HT1080 (cell line): Measurements from ENCODE around the gene VSTM4. TPM values are rescaled to one million over a fixed set of nuclear protein-coding genes. Genes with fewer than 3 reads are reported as not detected.

Experiments used
- DNase-seq: peaks from one replicate; pipeline ENCODE4 v3.0.0-alpha.2; 2015; ENCODE audit warnings: low read depth
- total RNA-seq: library from RNA; depleted of rRNA; stranded (reverse); fragments of >200 nt; shearing (Covaris generic); gene quantifications from 2 replicates; pipeline ENCODE4 v1.2.3, GENCODE V29; 2014

Gene VSTM4
- total RNA-seq, 1 experiment from 2014 or later = 2.7 TPM

- DNase-seq = no peak
These were observed 2.2 kb upstream of the VSTM4 start for GRCh38 chr10:49117376-49118070.

- no peak for DNase-seq
These were observed 1.4 kb upstream of the VSTM4 start for GRCh38 chr10:49116509-49117375.

DNA sequence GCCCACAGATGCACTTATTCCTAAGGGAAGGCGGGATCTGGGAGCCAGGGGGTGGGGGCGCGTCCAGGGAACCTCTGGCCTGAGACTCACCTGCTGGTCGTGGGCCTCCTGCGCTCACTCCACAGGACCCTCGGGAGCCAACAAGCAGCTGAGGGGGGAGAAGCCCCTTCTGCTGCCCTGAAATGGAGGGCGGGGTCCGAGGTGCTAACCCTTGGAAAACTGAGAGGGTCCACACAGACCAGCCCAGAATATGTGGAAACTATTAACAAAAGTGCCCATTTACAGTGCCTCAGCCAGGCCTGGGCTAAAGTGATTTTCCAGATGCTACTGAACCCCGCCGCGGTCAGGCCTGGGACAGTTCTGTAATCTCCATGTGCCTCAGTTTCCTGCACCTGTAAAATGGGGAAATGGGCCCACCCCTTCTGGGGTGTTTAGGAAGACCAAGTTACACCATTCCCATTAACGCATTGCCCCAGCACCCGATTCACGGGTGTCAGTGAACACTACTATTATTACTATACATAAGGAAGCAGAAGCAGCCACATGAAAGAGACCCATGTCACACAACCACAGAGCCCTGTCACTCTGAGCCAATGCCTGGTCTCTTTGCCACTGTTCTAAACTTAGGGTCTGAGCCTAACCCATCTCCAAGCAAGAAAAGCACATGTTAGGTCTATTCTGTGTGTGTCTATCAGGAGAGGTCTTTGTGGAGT lies 630 bp upstream of the VSTM4 start:
- no peak for DNase-seq

DNA sequence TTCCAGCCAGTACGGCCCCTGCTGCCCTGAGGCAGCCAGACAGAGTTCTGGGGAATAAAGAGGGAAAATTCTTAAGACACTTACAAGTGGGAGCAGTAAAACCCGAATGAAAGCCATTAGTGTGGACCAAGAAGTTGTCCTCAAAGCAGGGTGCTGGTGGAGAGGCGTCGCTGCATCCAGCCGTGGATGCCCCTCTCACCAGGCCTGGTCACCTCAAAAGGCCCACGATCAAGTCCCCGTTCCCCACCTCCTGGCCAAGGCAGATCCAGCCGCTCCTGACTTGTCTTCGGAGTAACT lies 656 bp downstream of the VSTM4 start:
- no peak for DNase-seq

- DNase-seq = peak; percentile 31
These were observed 1.6 kb downstream of the VSTM4 start for GRCh38 chr10:49113741-49114141.

DNA sequence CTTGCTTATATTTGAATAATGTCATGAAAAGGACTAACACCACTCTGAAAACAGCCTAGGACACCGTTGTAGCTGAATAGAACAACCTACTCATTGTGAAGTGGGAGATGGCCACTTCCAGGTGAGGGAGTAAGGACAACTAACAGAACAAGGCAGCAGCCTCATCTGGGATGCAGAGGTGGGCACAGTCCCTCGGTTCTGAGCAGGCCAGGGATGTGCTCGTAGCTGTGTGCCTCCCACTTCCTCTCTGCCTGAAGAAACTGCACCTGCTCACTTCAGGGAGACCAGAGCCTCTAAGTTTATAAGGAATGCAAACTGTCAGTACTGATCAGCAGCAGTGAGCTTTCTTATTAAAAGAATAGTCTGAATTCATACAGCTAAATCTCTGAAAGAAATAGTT lies 2.5 kb downstream of the VSTM4 start:
- DNase-seq = no peak

DNA sequence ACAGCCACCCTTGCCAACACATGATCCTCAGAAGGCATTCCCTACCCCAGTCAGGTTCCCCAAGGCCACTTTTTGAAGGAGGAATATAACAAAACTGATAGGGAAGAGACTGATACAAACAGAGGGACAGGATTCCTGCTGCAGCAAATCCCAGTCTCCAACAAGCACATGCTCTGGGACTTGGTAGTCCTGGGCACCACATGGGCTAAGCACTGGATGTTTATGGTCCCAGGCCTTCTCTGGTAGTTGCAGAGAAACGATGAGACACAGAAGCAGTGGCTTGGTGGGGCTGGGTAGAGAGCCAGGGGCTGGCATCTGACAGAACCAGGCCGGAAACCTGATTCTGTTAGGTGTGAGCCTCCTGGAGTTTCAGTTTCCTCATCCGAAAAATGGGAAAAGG lies 3.2 kb downstream of the VSTM4 start:
- DNase-seq = no peak

- DNase-seq = no peak
These were observed 4.0 kb downstream of the VSTM4 start for GRCh38 chr10:49111320-49111698.

DNA sequence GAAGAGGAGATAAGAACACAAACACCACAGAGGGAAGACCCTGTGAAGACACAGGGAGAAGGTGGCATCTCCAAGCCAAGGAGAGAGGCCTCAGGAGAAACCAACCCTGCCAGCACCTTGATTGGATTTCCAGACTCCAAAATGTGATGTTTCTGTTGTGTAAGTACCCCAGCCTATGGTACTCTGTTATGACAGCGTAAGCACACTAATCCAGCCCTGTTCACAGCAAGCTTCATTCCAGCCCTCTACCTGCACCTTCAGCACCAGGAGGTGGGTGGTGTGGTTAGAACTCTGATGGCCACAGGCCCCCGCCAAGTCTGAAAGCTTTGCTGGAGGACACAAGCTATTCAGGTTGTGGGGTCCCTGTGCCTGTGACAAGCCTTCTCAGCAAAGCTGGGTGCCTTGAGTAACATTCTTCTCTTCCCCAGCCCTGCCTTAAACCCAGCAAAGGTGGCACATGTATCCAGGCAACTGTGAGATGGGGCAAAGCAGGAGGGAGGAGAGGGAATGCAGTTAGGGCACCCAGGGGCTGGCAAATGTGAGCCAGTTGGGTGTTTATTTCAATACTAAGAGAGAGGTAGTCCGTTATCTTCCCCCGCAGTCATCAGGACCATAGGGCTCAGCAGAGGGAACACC lies 4.5 kb downstream of the VSTM4 start:
- no peak for DNase-seq

DNA sequence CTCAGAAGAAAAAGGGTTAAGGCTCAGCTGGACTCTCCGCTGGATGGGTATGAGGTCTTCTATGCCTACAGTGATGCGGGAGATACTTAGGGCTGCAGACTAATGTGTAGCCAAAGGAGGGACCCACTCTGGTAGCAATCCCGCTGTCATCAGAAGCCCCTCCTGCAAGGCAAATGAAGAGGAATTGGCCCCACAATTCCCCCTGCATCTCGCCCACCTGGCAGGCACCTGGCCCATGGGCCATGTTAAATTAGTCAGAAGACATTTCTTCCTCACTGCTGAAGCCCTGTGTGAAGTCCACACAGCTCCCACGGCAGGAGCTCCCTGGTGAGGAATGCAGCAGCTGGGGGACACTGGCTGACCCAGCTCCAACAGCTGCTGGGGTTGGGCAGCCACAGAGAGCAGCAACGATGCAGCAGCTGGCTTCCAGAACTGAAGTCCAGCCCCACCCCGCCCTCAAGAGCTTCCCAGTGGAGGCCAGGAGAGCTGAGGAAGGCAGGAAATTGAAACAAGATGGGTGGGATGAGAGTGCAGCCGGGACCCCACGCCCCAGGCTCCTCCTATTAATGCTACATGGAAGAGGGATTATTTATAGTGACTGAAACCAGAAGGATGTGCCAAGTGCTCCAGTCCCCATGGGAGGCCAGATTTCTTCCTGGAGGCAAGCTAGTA lies 5.5 kb downstream of the VSTM4 start:
- DNase-seq = no peak

GRCh38 chr10:49108656-49109055 lies 6.7 kb downstream of the VSTM4 start:
- DNase-seq = no peak

DNA sequence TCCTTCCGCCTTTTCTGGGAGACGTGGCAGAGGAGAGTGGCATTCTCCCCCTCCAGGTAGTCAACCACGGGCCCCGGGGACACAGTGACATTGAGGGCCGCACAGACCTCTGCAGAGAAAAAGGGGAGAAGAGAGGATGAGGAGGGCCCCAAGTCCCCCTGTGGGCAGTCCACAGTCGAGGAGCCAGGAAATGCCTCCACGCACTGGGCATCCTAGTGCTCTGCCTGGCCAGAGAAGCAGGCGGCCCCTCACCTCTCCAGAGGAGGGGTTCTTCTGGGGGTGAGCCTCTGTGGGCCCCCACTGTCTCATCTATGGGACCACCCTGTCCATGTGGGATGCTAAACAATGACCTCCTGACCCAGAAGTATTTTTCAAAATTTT lies 7.4 kb downstream of the VSTM4 start:
- no peak for DNase-seq

DNA sequence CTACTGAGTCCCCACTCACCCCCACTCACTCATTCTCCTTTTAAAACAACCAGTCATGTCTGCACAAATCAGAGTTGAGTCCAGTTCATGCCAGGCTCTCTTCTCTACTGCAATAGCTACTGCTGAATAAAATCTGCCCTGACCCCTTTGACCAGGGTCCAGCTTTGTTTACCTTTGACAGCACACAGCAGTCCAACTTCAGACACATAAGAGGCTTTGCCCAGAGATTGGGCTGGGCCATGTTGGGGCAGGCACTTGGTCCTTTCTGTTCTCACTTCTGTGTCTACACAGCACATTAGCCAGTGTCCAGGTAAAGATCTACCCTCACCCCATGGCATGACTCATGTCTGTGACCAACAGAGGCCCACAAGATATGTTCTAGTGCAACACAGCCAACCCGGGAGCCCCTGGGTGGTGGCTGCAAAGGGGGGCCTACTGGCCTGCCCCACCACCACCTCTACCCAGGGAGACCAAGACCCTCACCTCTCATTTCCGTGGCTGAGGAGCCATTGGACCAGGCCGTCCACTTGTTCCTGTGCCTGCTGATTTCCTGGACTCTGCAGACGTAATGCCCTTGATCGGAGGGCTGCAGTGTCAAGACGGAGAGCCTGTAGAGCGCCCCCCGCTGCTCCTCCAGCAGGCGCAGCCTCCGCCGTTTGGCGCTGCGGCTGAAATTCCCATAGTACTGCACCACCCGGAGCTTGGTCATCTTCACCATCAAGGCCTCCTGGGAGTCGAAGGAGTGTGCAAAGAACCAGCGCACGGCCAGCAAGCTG lies 8.0 kb downstream of the VSTM4 start:
- no peak for DNase-seq

GRCh38 chr10:49106451-49106850 lies 8.9 kb downstream of the VSTM4 start:
- DNase-seq = peak; percentile 29

DNA sequence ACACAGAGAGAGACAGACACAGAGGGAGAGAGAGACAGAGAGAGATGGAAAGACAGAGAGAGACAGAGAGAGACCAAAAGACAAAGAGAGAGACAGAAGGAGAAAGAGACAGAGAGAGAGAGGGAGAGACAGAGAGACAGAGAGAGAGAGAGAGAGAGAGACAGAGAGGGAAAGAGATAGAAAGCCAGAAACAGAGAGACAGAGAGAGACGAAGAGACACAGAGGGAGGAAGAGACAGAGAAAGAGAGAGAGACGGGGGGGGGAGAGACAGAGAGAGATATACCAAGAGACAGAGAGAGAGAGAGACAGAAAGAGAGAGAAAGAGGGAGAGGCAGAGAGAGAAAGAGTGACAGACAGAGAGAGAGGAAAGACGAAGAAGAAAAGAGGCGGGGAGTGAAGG lies 10.2 kb downstream of the VSTM4 start:
- no peak for DNase-seq

- DNase-seq = no peak
These were observed 11.0 kb downstream of the VSTM4 start for GRCh38 chr10:49104323-49104722.

DNA sequence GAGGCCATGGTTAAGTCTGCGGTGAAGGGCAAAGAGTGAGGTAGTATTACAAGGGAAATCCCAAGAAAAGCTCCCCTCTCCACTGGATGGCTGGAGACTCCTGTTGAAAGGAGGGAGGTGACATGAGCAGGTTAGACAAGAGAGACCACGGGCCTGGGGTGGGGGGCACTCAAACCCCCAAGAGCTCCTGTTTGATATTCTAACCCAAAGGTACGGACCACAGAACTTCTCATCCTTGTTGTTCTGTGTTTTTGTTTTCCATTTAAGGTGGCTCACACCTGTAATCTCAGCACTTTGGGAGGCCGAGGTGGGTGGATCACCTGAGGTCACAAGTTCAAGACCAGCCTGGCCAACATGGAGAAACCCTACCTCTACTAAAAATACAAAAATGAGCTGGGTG lies 11.6 kb downstream of the VSTM4 start:
- DNase-seq = no peak

GRCh38 chr10:49099046-49099445 lies 16.3 kb downstream of the VSTM4 start:
- no peak for DNase-seq

DNA sequence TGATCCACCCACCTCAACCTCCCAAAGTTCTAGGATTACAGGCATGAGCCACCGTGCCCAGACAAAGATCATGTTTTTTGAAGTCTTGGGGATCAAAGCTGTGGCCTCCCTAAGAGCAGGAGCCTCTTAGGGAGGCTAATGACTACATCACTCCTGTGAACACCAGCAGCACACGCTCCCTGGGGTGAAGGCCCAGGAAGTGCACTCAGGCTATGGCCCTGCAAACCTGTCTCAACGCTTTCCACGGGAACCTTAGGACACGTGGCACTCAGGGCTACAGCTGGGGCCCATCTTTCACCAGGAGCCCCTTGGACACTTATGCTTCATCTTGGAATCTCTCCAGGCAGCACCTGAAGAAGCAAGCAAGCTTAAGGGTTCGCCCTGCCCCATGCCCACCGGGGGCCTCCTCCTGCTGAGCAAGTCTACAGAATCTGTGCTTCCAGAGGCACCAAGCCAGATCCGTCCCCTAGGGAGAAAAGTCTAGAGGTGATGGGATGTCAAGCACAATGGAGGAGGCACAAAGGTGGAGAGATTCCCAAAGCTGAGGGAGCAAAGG lies 18.4 kb downstream of the VSTM4 start:
- DNase-seq = no peak

- DNase-seq = no peak
These were observed 20.7 kb downstream of the VSTM4 start for GRCh38 chr10:49094646-49095045.
